K562 (cell line): ENCODE data around the gene ARL2. TPM values are rescaled to one million over a fixed set of nuclear protein-coding genes. Genes with fewer than 3 reads are reported as not detected.

Source experiments
- CGGBP1 ChIP-seq: fragments of 250-450 bp; sonication (Bioruptor Pico); IDR thresholded peaks from 2 replicates; pipeline ENCODE4 v1.9.0; 2021; ENCODE audit warnings: mild to moderate bottlenecking
- DACH1 ChIP-seq: fragments of 450-650 bp; IDR thresholded peaks from 2 replicates; pipeline ENCODE4 v1.6.1; 2018; ENCODE audit not compliant: partially characterized antibody
- FOXK2 ChIP-seq, 2 experiments: fragments of 450-650 bp; IDR thresholded peaks in 1 of 2; conservative IDR thresholded peaks in 1 of 2; 2 replicates each; pipeline ENCODE4 v1.6.1; 2016; ENCODE audit warnings: low read depth in 2 of 2, mild to moderate bottlenecking in 1 of 2
- RBM14 ChIP-seq: fragments of 200-400 bp; formaldehyde crosslinking; IDR thresholded peaks from 2 replicates; pipeline ENCODE4 v1.6.1; 2018; ENCODE audit warnings: low read depth, mild to moderate bottlenecking, low read length, moderate library complexity, borderline replicate concordance; ENCODE audit not compliant: insufficient read depth
- RBM17 ChIP-seq: fragments of 200-400 bp; formaldehyde crosslinking; IDR thresholded peaks from 2 replicates; pipeline ENCODE4 v1.6.1; 2017; ENCODE audit warnings: low read depth, mild to moderate bottlenecking, low read length, borderline replicate concordance
- RERE ChIP-seq: sonication (generic); formaldehyde crosslinking; IDR thresholded peaks from 2 replicates; pipeline ENCODE4 v1.8.0; 2023; ENCODE audit warnings: missing genetic modification reagents, mild to moderate bottlenecking, borderline replicate concordance
- SRSF7 ChIP-seq: fragments of 200-400 bp; formaldehyde crosslinking; optimal IDR thresholded peaks from 2 replicates; pipeline ENCODE3; 2017; ENCODE audit warnings: mild to moderate bottlenecking, low read depth, low read length
- TAF15 ChIP-seq: fragments of 200-400 bp; formaldehyde crosslinking; IDR thresholded peaks from 2 replicates; pipeline ENCODE4 v1.6.1; 2017; ENCODE audit warnings: mild to moderate bottlenecking, low read depth, low read length, moderate library complexity
- ZNF740 ChIP-seq, 3 experiments: fragments of 200-800 bp in 1 of 3; sonication (Bioruptor generic) in 1 of 3; sonication (generic) in 1 of 3; formaldehyde crosslinking in 1 of 3; IDR thresholded peaks; 2 replicates each; pipeline versions ENCODE4 v1.6.1 to v1.8.0; 2016 to 2022; ENCODE audit warnings: mild to moderate bottlenecking in 2 of 3, missing compliant biosample characterization in 2 of 3, missing genetic modification characterization in 2 of 3, missing genetic modification reagents in 1 of 3
- polyA plus RNA-seq, 8 experiments: library from polyadenylated mRNA; depleted of rRNA in 4 of 8; stranded (reverse) in 5 of 8; unstranded in 3 of 8; fragments of >200 nt; fragmentation: Nextera tagmentation in 2 of 8; fragmentation: Illumina TruSeq in 1 of 8; extraction: Ambion mirVana in 2 of 8; extraction: Trizol in 1 of 8; gene quantifications; 2 replicates each; pipeline versions ENCODE4 v1.2.1 to v1.2.3, GENCODE V29; 2011 to 2014; ENCODE audit warnings: inconsistent platforms in 1 of 8, missing spikeins in 1 of 8
- total RNA-seq, 7 experiments: library from RNA; depleted of rRNA in 6 of 7; stranded (reverse); fragments of >200 nt in 6 of 7; fragmentation: Illumina TruSeq in 2 of 7; extraction: Trizol in 2 of 7; gene quantifications; 2 replicates each; pipeline versions ENCODE4 v1.2.1 to v1.2.3, GENCODE V29; 2011 to 2021; ENCODE audit warnings: low replicate concordance in 1 of 7
- TF ChIP-seq, protein P1 (sequence below): IDR thresholded peaks from 3 replicates; pipeline ENCODE4 v1.6.1; 2011; ENCODE audit warnings: borderline replicate concordance, mild to moderate bottlenecking; ENCODE audit not compliant: insufficient read length, insufficient read depth
- TF ChIP-seq, protein P2 (sequence below): sonication (generic); formaldehyde crosslinking; IDR thresholded peaks from 2 replicates; pipeline ENCODE4 v1.8.0; 2023; ENCODE audit warnings: mild to moderate bottlenecking, missing genetic modification reagents

ARL2 gene
- total and polyA plus RNA-seq, 9 of the 15 experiments (the other 6 are each of a cell fraction or from before 2014, with no cell fraction given) = 5.7 to 154 (median 92.2) TPM

- TF ChIP-seq TAF15 (no peak), ZNF740 (CRISPR knock-in tag; IDR thresholded peaks at IDR 0.05) (peak; percentile 12; the same call in 1 of the 2 replicates), ZNF740 (tag; IDR thresholded peaks at IDR 0.05) (no peak), SRSF7 (no peak), CGGBP1 (CRISPR knock-in tag) (no peak), RERE (CRISPR knock-in tag) (no peak), DACH1 (no peak), RBM14 (no peak), FOXK2 (conservative IDR thresholded peaks at IDR 0.05 in 1 of 2, IDR thresholded peaks at IDR 0.05 in 1 of 2; ENCODE audit: low read depth in 2 of 2) (no peak; a peak in 3 of 4 replicates), RBM17 (no peak)
- TF ChIP-seq, protein P1, sequence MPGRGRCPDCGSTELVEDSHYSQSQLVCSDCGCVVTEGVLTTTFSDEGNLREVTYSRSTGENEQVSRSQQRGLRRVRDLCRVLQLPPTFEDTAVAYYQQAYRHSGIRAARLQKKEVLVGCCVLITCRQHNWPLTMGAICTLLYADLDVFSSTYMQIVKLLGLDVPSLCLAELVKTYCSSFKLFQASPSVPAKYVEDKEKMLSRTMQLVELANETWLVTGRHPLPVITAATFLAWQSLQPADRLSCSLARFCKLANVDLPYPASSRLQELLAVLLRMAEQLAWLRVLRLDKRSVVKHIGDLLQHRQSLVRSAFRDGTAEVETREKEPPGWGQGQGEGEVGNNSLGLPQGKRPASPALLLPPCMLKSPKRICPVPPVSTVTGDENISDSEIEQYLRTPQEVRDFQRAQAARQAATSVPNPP = no peak
- TF ChIP-seq, protein P2, sequence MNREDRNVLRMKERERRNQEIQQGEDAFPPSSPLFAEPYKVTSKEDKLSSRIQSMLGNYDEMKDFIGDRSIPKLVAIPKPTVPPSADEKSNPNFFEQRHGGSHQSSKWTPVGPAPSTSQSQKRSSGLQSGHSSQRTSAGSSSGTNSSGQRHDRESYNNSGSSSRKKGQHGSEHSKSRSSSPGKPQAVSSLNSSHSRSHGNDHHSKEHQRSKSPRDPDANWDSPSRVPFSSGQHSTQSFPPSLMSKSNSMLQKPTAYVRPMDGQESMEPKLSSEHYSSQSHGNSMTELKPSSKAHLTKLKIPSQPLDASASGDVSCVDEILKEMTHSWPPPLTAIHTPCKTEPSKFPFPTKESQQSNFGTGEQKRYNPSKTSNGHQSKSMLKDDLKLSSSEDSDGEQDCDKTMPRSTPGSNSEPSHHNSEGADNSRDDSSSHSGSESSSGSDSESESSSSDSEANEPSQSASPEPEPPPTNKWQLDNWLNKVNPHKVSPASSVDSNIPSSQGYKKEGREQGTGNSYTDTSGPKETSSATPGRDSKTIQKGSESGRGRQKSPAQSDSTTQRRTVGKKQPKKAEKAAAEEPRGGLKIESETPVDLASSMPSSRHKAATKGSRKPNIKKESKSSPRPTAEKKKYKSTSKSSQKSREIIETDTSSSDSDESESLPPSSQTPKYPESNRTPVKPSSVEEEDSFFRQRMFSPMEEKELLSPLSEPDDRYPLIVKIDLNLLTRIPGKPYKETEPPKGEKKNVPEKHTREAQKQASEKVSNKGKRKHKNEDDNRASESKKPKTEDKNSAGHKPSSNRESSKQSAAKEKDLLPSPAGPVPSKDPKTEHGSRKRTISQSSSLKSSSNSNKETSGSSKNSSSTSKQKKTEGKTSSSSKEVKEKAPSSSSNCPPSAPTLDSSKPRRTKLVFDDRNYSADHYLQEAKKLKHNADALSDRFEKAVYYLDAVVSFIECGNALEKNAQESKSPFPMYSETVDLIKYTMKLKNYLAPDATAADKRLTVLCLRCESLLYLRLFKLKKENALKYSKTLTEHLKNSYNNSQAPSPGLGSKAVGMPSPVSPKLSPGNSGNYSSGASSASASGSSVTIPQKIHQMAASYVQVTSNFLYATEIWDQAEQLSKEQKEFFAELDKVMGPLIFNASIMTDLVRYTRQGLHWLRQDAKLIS (CRISPR knock-in tag) = peak; percentile 54
These were observed 13.5 kb downstream of the ARL2 start, which contains the start of gene SNX15 (continued) for GRCh38 chr11:65027213-65028067.
